GM18520 (cell line): ENCODE data around the gene GPR15LG.

Experiments
- ATAC-seq: cut with Tn5 transposase; IDR thresholded peaks from one replicate; pipeline ENCODE4 v1.9.1; 2021; ENCODE audit not compliant: unreplicated experiment

GPR15LG gene

DNA sequence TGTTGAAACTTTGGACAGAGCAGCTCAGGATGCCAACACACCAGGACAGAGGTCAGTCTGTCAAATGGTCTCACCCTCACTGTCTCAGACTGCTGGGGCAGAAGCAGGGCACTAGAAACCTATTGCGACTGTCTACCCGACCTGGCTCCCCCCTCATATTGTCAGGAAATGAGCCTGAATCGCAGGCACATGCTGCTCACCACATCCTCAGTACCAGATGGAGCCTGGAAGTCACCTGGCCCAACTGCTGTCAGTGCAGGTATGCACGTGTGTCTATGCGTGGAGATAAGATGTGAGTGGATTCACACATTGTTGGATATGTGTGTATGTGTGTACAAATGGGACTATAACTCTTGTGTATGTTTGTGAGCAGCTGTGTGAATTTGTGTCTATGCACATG, 17.5 kb downstream of the GPR15LG start:
- ATAC-seq, result no peak

DNA sequence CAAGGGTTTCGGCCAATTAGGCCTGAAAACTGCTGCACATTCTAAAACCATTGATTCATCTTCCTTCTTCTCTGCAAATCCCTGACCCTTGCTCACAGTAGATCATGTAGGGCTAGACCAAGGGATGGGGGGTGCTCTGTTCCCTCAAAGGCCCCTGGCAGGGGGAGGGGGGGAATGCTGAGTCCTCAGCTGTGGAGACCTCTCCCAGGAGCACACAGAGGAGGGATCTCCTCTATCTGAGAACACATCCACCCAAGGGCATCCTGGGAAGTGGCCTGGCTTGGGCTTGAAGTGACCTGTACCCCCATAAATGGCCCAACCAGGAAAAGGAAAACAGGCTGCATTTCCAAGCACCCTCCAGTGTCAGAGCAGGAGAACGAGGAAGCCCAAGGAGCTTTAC, 19.7 kb downstream of the GPR15LG start:
- no peak for ATAC-seq

DNA sequence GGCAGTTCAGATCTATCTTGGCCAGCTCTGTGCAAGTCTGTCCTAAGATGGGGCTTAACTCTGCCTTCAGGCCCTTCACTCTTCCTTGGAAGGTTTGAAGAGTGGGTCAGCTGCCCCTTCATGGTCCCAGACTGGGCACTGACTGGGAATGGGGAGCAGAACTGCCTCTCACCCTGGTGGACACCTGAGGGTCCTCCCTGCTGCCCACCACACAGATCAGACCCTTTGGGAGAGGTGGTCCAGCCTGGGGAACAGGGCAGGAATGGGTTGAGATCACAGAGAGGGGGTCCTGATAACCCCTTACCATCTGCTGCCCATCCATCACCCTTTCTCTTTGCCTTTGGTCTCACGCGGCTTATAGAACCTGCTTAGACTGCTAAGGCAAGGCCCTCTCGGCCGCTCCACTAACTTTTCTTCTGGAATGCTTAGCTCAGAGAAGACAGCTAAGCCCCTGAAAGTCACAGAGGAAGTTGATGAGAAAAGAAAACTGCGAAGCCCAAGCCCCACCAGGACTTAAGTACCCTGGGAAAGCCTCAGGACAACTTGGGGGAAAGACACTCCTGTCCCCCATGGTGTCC, 20.3 kb downstream of the GPR15LG start:
- no peak for ATAC-seq

DNA sequence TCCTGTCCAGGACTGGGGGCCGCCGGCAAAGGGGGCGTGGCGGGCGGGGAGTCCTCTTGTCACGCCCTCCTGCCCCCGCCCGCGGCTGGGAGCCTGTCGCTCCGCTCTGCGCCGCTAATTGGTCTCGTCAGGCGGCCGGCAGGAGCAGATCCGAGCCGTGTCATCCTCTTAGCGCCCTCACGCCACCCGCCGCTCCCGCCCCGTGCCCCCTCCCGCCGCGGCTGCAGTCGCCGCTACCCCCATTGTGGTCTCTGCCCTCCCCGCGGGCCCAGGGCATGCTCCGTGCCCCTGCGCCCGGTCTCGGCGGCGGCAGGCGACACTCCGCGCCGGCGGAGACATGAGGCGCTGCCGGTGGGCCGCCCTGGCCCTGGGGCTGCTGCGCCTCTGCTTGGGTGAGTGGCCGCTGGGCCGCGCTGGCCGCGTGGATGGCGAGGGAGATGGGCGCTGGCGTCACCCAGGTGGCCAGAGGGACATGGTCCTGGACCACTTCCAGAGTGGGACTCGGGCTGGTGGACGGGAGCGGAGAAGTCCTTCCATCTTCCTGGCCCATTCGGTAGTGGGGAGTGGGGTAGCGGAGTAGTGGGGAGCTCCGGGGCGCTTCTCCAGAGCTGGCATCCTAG, 20.9 kb downstream of the GPR15LG start, which contains the start of gene CDHR1:
Gene CDHR1 (plus strand): TSS at position 114 of the 620 bp plus-strand sequence. CDS start 224 bp downstream, at position 338.
- peak; percentile 73 for ATAC-seq

DNA sequence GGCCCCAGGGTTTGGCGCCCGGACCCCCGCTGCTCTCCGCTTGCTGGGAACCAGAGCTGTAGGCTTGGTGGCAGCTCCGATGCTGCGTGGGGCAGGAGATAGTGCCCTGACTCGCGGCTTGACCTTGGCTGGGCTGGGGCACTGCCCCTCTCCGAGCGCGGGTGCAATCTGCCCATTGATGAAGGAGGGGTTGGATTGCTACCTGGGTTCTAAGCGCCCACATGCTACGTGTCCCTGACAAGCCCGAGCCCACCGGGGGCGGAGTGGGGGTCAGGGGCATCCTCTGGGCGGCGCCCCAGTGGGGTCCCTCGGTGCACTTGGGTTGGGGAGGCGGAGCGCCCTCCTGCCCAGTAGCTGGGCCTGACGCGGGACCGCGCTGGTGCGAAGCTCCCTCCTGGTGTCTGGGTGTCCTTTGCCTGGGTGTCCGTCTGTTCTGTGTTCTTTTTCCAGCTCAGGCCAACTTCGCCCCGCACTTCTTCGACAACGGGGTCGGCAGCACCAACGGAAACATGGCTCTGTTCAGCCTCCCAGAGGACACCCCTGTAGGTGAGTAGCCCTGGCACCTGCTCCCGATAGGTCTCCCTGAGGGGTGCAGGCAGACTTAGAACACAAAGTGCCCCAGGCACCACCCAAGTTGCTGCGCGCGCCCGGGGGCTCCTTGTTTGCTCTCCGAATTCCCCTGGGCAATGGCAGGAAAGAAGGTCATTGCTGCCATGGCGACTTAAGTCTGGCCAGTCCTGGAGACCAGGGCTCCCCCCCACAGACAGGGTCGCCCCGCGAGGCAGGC, 21.6 kb downstream of the GPR15LG start:
- no peak for ATAC-seq

DNA sequence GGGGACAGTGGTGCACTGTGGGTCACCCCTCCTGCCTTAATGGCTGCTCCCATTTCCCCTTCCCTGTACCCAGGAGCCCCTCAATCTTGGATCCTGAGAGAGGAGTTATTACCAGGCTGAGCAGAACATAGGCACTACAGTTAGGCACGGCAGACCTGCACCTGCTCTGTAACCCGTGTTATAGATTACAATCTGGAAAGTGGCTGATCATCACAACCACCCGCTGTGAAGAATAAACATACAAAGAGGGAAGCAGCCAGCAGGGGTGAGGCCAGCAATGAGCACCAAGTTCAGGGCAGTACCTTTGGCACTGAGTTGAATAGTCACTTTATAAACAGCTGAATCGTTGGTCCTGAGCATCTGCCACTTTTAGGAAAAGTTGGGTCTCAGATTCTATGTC, 22.5 kb downstream of the GPR15LG start:
- no peak for ATAC-seq

DNA sequence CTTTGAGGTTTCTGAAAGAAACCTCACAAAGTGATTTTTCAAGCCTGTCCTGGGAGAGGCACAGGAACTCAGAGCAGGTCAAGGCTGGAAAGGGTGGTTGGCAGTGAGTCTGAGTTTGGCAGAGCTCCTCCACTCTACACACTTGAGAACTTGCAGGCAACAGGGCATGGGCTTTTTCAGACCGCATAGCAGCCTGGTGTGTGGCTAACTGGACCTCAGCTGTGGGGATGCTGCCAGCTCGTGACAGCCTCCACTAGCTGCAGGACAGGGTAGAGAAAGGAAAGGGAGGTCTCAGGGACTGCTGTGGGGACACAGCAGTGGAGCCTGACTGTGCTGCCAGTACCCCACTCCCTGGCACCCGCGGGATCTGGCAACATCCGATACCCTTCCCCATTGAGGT, 23.3 kb downstream of the GPR15LG start:
- ATAC-seq, result no peak

DNA sequence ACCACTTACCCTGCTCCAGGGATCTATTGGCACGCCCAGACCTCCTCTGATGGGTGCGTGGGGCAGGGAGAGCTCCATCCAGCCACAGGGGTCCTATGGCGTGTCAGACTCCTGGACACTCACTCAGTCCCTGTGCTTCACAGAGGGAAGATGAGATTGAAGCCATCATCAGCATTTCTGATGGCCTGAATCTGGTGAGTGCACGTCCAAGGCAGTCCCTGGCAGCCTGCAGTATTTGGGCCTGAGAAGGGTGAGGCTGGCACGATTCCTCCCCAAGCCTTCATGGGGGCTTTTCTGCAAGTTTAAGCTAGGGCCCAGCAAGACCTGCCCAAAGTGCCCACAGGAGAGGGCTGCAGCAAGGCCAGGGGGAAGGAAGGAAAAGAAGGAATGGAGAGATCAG, 24.0 kb downstream of the GPR15LG start:
- ATAC-seq, result no peak

DNA sequence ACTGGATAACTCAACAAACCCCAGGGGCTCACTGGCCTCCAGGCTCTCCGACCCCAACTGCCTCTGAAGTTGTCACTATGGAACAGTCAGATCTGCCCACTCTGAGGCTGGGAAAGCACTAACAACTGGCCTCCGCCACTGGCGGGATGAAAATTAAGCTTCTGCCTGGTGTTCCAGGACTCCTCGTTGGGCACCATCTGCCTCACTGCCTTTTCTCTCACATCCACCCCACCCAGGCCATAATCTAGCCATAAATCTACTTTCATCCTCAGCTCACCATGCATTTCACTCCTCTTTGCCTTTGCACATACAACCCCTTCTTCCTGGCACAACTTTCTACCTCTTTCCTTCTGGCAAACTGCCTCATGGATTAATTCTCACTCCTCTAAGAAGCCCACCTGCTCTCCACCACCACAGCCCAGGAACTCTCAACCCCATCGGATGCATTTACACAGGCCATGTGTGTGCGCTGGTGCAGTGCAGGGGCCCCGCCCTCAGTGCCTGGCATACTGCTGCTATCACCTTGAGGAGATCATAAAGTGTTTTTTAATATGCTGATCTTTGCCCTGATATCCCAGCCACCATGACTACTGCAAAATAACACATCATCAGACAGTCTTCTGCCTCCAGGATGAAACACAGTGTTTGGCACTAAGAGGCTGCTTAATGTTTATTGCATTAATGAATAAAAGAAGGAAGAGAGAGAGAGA, 24.8 kb downstream of the GPR15LG start:
- no peak for ATAC-seq

DNA sequence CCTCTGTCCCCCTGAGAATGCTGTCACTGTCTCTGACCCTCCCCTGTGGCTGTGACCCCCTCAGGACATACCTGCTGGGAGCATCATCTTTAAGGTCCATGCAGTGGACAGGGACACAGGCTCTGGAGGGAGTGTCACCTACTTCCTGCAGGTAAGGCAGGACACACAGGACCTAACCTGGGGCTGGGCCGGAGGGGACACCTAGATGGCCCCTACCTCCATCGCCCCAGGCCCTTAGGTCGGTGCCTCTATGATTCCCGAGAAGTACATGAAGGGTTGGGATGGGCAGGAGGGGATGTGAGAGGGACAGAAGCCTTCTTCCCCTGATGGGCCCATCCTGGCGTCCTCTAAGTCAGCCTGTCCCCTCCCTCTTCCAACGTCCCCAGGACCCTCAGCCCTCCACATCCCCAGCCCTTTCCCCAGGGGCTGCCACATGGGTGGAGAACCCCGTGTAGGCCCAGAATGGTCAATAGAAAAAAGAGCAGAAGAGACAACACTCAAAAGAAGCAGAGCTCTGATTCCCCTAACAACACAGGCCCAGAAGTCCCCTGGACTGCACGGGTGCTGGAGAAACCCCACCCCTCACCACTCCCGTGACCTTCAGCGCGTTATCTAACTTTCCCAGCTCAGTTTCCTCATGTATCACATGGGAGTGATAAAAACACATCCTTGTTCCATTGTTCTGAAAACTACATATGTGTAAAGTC, 27.1 kb downstream of the GPR15LG start:
- no peak for ATAC-seq

DNA sequence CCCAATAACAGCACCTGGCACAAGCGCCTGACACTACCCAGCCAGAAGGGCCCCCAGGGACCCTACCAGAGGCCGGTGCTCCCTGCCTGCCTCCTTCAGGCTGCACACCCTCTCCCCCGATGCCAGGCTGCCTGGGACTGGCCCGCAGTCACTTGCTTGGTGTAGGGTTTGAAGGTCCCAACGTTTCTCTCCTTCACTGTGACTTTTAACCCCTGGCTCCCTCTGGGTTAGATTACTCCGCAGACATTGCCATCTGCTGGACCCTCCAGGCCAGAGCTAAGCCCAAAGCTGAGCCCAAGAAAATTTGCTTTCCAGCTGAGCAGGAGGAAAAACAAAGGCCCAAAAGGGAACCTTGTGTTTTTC, 27.6 kb downstream of the GPR15LG start:
- no peak for ATAC-seq

DNA sequence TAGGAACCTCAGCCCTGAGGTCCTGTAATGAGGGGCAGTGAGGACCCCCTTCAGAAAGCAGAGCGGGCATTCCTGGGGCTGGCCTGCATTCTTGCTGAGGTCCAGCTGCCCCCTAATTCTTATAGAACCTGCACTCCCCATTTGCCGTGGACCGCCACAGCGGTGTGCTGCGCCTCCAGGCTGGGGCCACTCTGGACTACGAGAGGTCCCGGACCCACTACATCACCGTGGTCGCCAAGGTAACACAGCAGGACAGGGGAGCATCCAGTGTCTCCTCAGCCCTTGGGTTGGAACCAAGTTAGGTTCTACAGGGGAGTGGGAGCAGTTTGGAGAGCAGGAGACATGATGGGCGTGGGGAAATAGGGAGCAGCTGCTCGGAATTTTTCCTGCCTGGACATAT, 28.1 kb downstream of the GPR15LG start:
- ATAC-seq, result no peak

DNA sequence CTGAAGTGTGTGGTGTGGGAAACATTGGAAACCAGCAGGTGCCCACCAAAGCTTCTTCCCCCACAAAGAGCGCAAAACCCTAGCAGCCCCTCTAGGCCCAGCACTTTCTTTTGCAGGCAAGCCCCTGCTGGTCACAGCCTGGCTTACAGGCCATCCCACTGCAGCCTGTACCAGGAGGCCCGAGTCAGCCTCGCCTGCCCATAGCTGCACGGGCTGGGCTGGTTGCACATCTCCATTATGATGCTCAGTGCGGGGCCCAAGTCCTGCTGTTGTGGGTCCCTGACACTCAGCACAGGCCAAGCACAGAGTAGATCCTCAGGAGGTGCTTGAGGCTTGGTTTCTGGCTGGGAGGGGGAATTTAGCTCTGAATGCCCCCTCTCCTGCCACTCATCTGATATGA, 28.7 kb downstream of the GPR15LG start:
- no peak for ATAC-seq

DNA sequence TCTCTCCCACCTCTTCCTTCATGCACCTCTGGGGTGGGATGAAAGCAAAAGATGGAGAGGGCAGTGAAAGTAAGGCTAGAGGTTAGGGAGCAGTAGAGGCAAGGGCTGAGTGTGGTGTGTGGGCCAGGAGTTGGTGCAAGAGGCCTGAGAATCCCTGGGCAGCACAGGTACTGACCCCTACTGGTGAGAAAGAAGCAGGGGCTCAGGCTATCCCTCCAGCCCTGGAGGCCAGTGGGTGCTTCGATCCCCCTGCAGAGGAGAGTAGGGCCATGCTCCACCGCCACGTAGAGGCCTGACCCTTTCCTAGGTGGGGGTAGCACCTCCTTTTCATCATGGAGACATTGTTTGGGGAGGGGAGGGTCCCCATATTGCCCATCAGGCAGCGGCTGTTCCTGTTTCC, 30.5 kb downstream of the GPR15LG start:
- no peak for ATAC-seq

DNA sequence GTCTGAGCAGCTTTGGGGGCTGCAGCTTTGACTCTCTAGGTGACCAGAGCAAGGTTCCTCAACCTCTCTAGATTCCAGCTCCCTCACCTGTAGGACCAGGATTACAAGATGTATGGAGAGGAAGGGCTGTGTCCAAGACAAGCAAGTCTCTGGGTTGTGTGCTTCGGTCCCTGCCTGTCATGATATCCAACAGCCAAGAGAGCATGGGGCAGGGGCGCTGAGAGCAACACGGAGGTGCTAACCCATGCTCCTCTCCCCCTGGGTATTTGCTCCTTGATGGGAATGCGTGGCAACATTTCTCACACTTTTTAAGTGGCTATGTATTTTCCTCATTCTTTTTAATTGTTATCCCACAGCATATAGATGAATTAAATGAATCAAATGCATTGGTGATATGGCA, 31.0 kb downstream of the GPR15LG start:
- no peak for ATAC-seq

DNA sequence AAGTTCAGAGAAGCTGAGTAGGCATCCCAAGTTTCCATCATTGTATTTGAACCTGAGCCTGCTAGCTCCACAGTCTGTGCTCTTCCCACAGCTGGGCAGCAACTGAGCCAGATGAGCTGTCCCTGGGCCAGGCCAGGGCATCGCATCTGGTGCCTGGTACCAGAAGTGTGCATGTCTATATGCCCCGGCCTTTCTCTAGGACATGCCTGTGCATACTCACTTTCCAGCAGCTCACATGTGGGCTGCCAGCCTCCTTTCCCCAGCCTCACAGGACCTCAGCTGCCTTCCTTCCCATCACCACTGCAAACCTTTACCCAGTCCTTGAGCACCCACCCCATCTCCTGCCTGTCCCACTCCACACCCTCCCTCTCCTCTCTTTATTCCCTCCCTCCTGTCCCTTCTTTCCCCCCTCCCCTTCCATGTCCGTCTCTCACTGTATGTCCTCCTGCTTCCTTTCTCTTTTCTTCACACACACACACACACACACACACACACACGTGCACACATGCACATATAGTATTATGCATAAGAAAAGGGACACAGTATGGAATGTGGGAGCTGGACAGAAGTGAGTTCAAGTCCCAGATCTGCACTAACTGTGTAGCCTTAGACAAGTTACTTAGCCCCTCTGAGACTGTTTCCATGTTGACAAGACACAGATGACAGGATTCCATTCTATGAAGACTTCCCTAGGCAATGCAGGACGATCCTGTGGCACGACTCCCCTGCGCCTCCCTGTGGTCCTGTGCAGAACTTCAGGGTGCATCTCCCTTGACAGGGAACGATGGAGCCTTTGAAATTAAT, 31.6 kb downstream of the GPR15LG start:
- peak; percentile 56 for ATAC-seq

DNA sequence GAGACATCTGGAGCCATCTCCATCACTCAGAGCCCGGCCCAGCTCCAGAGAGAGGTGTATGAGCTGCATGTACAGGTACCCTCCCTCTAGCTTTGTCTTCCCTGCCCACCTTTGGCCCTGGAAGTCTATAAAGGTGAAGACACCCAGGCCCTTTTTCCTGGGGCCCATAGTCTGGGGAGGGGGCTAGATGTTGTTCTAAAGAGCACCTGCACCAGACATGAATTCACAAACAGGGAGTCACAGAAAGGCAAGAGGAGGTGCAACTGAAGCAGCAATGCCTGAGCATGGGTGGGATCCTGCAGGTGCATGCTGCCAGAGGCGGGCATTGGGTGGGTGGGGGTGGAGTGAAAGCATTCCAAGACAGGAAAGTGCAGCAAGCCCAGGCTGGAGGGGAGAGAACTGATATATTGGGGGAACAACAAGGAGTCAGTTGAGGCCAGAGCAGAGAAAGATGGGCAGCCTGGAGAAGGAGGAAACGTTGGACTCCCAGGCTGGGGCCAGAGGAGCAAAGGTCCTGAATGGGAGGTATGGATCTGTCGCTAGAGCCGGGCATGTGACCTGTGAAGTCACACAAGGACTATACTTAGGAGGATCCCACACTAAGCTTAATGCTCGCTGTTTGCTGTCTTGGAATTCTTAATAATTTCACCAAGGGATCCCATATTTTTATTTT, 32.4 kb downstream of the GPR15LG start:
- no peak for ATAC-seq

DNA sequence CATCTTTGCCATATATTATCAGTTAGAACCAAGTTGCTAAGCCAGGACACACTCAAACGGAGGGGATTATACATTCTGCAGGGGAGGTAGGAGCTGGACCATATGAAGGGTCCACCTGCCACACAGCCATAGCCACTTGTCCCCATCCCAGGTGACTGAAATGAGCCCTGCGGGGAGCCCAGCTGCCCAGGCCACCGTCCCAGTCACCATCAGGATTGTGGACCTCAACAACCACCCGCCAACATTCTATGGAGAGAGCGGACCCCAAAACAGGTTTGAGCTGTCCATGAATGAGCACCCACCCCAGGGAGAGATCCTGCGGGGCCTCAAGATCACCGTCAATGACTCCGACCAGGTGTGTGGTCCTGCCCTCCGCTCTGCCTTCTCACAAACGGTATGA, 34.4 kb downstream of the GPR15LG start:
- no peak for ATAC-seq

DNA sequence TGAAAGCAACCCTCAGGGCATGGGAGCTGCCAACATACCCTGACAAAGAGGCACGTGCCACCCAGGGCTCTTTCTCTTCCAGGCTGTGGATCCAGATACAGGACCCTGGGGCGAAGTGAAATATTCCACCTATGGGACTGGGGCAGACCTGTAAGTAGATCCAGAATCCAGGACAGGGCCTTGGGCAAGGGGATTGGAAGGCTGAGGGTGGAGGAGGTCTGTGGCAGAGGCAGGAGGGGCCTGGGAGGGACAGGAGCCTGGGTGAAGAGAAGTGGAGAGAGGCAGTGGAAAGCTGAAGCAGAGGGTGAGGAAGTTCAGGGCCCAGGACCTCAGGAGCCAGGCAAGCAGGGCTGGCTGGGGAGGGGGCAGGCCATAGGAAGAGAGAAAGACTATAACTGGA, 38.0 kb downstream of the GPR15LG start:
- no peak for ATAC-seq

DNA sequence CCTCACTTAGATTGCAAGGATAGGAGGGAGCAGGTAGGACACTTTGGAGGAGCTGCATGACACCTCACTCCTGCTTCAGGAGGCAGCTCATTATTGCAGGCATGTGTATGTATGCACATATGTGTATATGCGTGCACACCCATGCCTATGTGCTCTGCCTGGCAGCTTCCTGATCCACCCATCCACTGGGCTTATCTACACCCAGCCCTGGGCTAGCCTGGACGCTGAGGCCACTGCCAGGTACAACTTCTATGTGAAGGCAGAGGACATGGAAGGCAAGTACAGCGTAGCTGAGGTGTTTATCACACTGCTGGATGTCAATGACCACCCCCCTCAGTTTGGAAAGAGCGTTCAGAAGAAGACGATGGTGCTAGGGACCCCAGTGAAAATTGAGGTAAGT, 38.4 kb downstream of the GPR15LG start:
- ATAC-seq, result no peak
